Bronchial epithelial cell (primary cell): ENCODE measurements around the gene CSRP1. TPM values are rescaled to one million over a fixed set of nuclear protein-coding genes. Genes with fewer than 3 reads are reported as not detected.
A peak's percentile ranks its signal among the peaks of the same experiment; 100 is the strongest.

Experiments used
- DNase-seq: peaks from one replicate; pipeline ENCODE4 v3.0.0-alpha.2; 2010; ENCODE audit warnings: low read depth
- FAIRE-seq: peaks from 2 replicates; lab custom pipeline; 2011; peaks lifted over from hg19 to GRCh38; lab: Jason Lieb, UNC
- H3K27me3 ChIP-seq: 2 replicates; pipeline ENCODE4 v1.5.1; 2011; ENCODE audit warnings: low read length; ENCODE audit not compliant: control insufficient read depth, insufficient read depth
- H3K36me3 ChIP-seq: 2 replicates; pipeline ENCODE4 v1.5.1; 2011; ENCODE audit warnings: low read length; ENCODE audit not compliant: control insufficient read depth, insufficient read depth
- H3K4me3 ChIP-seq: 2 replicates; pipeline ENCODE4 v1.5.1; 2011; ENCODE audit warnings: mild to moderate bottlenecking, low read depth, low read length, control low read depth
- total RNA-seq: library from RNA; depleted of rRNA; stranded (reverse); fragments of >200 nt; gene quantifications from 2 replicates; pipeline ENCODE4 v1.2.1, GENCODE V29; 2014
- TF ChIP-seq, protein P1 (sequence below): IDR thresholded peaks from 2 replicates; pipeline ENCODE4 v1.5.1; 2011; ENCODE audit warnings: mild to moderate bottlenecking, moderate library complexity, low read length, control low read depth, inconsistent platforms; ENCODE audit not compliant: insufficient read depth, severe bottlenecking

The CSRP1 gene
- total RNA-seq, 1 donor from 2014 or later: 257 TPM

DNA sequence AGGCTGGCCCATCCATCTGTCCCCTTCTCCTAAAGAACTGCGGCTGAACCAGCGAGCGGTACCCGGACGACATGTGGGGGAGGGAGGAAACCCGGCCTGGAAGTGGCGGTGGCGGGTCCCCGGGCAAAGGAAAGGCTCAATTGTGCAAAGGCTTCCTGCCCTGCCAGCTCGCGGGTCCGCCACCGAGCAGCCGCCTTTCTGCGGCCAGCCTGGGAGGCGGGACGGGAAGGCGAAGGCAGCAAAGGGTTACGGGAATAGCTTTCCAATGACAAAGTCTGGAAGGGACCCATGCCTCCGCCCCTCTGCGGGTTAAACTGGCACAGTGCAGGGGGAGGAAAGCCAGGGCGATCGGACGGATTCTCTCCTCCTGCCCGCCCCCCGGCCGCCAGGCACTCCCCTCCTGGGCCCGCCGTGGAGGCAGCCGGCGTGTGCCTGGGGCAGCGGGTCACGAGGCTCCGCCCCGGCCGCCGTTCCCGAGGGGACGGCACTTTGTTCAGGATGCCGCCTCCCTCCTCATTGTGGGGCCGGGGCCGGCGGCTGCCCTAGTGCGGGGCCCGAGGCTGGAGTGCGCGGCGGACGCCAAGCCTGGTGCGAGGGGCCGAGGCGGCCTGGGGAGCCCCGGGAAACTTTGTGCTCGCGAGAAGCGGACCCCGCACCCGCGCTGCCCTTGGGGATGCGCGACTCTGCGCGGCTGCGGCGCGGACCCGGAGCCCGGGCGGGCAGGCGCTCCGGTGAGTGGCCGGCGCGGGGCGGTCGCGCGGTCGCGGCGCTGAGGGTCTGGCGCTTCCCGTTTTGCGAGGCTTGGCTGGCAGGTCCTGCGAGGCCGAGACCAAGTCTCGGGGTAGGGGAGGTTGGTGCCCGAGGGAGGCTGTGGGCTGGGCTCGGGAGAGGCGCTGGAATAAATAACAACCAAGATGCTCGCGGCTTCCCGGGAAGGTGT is 32.0 kb upstream of the CSRP1 start, which contains the start of gene NAV1:
TSS of gene NAV1 (plus strand) at position 516 of the 940 bp plus-strand sequence. CDS start 83,758 bp downstream, outside the sequence.
- FAIRE-seq (no peak), DNase-seq (no peak)
- Histone ChIP-seq H3K36me3 (no peaks in the 10 kb centered on the region), H3K27me3 (peaks cover 3% of the 10 kb centered on the region), H3K4me3 (peak within 1 kb of the TSS; percentile 47)
- TF ChIP-seq, protein P1, sequence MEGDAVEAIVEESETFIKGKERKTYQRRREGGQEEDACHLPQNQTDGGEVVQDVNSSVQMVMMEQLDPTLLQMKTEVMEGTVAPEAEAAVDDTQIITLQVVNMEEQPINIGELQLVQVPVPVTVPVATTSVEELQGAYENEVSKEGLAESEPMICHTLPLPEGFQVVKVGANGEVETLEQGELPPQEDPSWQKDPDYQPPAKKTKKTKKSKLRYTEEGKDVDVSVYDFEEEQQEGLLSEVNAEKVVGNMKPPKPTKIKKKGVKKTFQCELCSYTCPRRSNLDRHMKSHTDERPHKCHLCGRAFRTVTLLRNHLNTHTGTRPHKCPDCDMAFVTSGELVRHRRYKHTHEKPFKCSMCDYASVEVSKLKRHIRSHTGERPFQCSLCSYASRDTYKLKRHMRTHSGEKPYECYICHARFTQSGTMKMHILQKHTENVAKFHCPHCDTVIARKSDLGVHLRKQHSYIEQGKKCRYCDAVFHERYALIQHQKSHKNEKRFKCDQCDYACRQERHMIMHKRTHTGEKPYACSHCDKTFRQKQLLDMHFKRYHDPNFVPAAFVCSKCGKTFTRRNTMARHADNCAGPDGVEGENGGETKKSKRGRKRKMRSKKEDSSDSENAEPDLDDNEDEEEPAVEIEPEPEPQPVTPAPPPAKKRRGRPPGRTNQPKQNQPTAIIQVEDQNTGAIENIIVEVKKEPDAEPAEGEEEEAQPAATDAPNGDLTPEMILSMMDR: no peak

DNA sequence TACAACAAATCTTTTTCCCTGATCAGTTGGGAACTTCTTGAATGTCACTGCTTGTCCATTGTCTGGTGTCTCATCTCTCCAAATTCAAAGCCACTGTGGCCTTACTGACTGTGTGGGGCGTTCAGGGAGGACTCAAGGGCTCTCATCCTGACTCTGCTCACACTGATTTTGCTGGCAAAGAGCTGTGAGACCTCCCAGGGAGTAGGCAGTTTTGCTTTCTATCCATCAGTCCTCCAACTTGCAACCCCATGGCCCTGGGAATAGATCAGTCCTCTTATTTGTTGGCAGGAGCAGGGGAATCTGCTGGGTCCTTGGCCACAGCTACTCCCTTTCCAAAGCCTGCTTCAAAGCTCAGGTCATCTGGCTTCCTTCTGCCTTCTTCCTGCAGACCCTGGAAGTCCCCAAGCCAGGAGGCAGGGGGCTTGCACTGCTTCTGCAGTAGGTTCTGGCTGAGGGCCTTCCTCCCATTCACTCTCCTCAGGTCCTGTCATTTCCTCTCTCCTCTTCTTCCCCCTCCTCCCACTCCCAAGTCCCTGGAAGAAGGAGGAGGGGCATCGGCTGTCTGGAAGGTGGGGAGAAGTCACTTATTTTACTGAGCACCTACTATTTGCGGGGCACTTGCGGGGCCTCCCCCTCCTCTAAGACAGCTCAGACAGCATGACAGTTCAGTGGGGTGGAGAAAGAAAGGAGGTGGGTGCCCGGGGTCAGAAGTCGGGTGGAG is 31.1 kb upstream of the CSRP1 start:
- no peak for FAIRE-seq
- Histone ChIP-seq H3K4me3 (peak overlapping the region; percentile 47), H3K36me3 (no peaks in the 10 kb centered on the region), H3K27me3 (peaks cover 3% of the 10 kb centered on the region)
- DNase-seq: no peak
- TF ChIP-seq, protein P1: no peak

DNA sequence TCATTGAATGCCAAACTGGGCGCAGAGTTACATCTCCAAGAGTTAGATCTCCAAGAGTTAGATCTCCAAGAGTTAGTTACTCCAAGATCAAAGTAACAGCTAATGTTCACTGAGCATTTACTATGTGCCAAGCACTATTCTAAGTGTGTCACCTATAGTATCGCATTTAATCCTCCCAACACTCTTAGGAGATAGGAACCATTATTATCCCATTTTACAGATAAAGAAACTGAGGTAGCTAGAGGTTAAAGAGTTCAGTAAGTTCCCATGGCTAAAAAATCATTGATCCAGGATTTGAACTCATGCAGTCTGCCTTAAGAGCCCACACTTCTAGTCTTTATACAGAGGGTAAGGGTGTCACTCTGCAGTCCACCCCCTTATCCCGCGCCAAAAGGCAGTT is 30.5 kb upstream of the CSRP1 start:
- peaks cover 3% of the 10 kb centered on the region for H3K27me3 ChIP-seq
- no peaks in the 10 kb centered on the region for H3K36me3 ChIP-seq
- DNase-seq (no peak), FAIRE-seq (no peak)
- H3K4me3 ChIP-seq: no peak overlapping the region
- TF ChIP-seq, protein P1: no peak

DNA sequence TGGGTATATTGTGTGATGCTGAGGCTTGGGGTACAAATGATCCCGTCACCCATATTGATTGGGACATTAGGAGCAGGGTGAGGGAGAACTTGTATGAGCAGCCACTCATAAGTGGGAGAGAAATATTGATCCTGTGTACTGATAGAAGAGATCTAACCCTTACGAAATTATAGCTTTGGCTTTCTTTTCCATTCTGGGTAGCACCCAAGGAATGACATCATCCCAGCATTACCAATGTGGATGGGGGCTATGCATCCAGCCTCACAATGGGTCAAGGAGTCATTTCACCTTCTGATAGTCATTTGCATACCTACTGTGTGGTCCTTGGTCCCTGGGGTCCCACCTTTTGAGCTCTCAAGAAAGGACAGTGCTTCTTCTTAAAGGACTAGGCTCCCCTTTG is 30.1 kb upstream of the CSRP1 start:
- H3K36me3 ChIP-seq: no peaks in the 10 kb centered on the region
- TF ChIP-seq, protein P1: no peak
- H3K4me3 ChIP-seq: no peak overlapping the region
- peaks cover 3% of the 10 kb centered on the region for H3K27me3 ChIP-seq
- FAIRE-seq (no peak), DNase-seq (no peak)

DNA sequence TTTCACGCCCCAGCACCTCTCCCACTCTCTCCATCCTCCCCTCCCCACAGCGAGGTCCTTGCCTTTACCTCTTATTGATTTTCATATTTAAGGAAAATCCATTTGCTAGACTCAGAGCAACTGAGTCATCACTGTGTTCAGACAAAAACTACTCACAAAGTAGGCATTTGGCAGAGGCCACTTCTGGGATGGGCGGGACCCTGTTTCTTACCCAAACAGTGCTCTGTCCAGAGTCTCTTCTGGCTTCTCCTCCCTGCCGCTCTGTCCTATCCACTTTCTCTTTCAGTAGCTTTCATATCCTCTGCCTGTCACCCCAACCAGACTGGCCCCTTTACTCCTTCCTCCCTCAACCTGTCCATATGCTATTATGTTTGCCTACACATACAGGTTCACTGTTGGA is 29.6 kb upstream of the CSRP1 start:
- DNase-seq: peak; percentile 80
- H3K4me3 ChIP-seq: no peak overlapping the region

More for the DNA sequence above, 29.6 kb upstream of the CSRP1 start:
- TF ChIP-seq, protein P1: no peak
- FAIRE-seq: no peak
- H3K36me3 ChIP-seq: no peaks in the 10 kb centered on the region
- peaks cover 3% of the 10 kb centered on the region for H3K27me3 ChIP-seq
